GM21515 (cell line): ENCODE measurements around the gene ABCG1.
A peak's percentile ranks its signal among the peaks of the same experiment; 100 is the strongest.
"Not testable (repeated sequence)": the region's sequence is repeated elsewhere in the genome, so short reads cannot be mapped to it uniquely, and the experiment has no call there.

ENCODE experiments used
- ATAC-seq: cut with Tn5 transposase; IDR thresholded peaks from one replicate; pipeline ENCODE4 v1.9.1; 2021; ENCODE audit not compliant: unreplicated experiment

Gene ABCG1

DNA sequence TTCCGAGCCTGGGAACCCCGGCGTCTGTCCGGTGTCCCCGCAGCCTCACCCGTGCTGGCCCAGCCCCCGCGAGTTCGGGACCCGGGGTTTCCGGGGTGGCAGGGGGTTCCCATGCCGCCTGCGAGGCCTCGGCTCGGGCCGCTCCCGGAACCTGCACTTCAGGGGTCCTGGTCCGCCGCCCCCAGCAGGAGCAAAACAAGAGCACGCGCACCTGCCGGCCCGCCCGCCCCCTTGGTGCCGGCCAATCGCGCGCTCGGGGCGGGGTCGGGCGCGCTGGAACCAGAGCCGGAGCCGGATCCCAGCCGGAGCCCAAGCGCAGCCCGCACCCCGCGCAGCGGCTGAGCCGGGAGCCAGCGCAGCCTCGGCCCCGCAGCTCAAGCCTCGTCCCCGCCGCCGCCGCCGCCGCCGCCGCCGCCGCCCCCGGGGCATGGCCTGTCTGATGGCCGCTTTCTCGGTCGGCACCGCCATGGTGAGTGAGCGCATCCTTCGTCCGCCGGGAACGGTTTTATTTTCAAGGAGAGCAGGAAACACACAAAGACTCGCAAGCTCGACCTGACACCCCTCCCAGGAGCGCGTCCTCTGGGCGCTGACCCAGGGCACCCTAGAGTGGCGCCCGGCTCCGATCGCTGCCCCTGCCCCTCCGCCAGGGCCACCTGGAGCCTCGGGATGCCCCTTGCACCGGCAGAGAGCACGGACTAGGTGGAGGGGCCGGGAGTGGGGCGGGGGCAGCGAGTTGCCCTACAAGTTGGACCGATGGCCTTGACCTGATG lies at the start of gene ABCG1:
Gene ABCG1, plus strand, starts transcription at position 305 of the 770 bp plus-strand sequence. Its CDS starts 123 bp downstream, at position 428.
- ATAC-seq: no peak

DNA sequence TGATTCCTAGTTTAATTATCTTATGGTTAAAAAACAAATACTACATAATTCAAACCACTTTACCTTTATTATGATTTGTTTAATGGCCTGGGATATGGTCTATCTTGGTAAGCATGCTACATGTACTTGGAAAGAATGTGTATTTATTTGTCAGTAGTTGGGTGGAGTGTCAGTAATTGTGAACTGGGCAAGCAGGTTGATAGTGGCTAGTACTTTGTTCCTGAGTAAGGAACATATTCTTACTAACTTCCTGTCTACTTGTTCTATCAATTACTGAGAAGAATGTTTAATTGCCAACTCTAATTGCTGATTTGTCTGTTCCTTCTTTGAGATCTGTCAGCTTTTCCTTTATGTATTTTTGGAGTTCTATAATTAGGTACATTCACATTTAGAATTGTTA lies 49.2 kb upstream of the ABCG1 start:
- no peak for ATAC-seq

DNA sequence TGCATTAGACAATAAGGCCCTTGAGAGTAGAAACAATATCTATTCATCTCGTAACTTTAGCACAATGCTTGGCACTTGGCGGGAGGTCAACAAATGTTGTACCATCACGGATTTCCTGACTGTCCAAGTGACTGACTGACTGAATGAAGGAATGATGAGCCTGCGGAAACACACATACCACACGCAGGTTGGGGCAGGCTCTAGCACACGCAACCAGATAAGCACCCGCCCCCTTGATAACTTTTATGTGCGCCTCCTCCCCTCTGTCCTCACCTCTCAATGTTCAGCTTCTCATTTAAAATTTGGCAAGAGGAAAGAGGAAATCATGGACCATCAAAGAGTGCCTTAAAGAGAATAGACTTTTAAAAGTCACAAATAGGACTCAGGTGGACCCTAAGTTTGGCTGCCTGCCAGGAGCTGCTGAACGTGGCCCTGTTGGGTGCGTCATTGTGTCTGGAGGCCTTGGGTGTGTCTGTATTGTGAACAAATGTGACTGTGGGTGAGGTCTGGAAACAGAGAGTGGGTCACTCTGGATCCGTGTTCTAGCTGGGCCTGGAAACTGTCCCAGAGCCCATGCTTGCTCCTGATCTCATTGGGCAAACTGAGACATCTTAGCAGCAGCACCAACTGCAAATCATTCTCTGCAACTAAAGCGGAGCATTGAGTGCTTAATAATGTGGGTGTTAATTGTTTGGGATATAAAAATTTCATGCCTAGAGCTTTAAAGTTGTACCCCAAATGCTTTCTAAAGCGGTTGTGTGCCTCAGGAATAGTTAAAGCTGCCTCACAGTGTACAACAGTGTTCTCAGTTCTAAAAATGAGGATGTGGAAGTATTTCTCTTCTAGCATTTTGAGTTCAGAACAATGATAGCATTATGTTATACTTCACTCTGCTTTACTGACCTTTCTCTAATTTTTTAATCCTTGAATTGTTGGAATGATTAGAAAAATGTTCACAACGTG lies 47.6 kb upstream of the ABCG1 start:
- ATAC-seq: no peak

DNA sequence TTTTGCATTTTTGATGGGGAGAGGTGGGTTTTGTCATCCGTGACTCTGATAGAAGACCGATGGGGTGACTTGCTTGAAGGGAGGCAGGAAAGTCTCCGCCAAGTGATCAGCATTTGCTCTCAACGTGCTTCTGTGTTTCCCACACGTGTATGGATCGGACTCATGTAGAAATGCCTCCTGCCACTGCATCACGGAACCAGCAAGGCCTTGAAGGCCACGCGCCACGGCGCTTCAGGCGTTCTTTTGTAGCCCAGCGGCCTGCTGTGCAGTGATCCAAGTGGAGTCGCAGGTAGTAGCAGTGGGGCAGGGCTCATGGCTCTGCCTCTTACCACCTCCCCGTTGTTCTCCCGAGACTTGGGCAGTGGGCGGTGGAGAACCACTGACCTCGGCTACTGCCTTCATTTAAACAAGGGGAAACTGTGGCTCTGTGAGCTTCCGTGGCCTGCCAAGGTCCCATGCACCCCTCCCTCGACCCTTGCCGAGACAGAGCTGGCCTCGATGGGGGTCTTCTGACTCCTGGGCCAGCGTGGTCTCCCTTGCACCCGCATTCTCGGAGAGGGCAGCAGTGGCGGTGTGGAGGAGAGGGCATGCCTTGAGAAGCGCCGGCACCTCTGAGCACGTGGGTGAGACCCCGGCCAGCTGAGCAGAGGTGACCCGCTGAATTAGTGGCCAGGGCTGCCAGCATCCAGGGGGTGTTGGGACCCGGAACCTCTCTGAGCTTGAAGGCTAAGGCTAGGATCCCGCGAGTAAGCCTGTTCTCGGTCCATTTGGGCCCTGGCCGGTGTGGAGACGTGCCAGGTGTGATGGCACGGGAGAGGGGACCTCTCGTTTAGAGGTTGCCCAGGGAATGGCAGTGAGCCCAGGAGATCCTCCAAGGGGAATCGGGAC lies 46.1 kb upstream of the ABCG1 start:
- no peak for ATAC-seq

DNA sequence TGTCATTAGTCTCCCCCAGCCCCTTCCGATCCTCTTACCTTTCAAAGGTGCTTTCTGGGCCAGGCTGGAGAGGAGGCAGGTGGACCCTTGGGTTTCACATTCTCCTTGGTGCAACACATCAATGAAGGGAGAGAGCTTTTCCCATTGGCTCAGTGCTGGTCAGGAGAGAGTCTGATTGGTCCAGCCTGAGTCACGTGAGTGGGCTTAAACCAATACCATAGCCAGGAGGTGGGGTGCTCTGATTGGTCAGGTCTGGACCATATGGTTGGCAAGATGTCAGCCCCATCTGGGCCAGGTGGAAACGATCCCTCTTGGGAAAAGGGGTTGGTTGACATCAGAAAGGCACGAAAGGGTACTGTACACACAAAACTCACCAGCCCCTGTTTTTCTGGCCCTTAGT lies 44.8 kb upstream of the ABCG1 start:
- no peak for ATAC-seq

DNA sequence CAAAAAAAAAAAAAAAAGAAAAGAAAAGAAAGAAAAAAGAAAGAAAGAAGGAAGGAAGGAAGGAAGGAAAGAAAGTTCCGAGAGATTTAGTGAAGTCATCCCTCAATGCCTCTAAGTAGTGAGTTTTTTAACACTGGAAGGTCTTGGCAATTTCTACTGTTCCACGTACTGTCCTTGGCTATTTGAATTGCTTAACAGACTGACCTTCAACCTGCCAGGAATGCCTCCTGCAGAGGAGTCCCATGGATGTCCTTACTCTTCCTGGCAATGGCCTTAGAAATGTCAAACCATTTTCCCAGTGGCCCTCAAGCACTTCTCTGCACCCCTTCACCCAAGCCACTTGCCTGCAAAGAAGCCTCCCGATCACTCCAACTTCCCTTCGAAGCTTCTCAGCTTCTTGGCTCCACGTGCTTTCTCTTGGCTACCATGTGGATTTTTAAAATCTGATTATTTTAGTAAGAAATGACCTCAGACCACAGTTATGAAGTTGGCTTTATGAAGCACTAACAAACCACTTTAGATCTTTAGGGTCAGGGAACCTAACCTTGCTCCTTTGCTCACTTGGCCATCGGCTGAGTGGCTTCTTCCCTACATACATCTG lies 43.7 kb upstream of the ABCG1 start:
- no peak for ATAC-seq

DNA sequence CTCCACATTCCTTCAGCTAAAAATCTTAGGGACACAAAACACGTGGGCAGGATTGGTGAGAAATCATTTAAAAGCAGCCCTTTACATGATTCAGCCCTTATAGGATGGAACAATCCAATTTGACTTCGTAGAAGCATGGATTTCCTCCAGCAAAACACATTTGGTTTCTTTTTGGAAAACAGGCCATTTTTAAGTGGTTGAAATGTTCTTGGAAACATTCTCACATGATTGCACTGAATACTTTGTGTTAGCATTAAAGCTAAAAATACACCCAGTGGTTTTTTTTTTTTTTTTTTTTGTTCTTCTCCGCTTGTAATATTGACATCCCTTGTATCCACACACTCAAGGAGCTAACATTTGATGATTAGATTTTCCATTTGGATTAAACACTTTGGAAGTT lies 42.1 kb upstream of the ABCG1 start:
- no peak for ATAC-seq

DNA sequence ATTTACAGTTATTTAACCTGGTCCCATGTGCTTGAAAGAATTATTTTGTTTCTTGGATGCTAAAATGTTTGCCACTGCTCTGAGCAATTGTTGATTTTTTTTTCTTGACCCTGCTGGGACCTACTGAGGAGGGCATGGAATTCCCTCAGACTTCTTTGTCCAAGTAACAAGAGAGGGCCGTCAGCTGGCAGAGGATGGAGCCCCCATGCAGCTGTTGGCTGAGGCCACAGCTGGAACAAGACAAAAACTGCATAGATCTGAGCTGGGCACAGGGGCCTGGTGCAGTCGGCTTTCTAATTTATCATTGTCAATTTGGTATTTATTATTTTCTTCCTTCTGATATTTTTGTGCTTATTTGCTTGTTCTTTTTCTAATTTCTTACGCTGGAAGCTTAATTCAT lies 39.6 kb upstream of the ABCG1 start:
- no peak for ATAC-seq

DNA sequence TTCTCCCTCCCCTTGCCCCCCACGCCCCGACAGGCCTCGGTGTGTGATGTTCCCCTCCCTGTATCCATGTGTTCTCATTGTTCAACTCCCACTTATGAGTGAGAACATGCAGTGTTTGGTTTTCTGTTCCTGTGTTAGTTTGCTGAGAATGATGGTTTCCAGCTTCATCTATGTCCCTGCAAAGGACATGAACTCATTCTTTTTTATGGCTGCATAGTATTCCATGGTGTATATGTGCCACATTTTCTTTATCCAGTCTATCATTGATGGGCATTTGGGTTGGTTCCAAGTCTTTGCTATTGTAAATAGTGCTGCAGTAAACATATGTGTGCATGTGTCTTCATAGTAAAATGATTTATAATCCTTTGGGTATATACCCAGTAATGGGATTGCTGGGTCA lies 38.9 kb upstream of the ABCG1 start:
- not testable (repeated sequence) for ATAC-seq

DNA sequence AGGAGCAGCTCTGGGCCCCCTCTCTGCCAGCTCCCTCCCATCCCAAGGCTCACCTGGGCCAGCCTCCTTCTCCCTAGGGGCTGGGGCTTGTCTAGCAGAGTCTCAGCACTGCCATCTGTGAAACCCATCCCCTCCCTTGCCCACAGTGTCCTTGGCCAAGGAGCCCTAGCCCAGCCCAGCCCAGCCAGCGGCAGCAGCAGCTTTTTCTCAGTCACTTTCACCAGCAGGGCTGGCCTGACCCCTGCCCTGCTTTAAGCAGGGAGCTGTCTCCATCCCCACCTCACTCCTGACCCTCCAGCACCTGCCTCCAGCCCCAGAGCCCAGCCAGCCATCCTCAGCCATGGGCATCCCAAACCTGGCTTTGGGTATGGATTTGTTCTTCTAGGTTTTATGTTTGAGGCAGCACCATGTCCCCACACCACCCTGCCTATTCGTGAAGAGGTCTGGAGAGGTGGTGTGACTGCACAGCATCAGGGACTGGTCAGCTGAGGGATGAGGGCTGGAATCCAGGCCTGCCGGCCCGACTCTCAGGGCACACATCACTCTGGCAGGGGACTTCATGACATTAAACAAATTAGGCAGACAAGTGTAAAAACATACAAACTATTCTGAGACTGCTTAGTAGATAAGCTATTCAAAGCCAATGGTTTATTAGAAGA lies 36.1 kb upstream of the ABCG1 start:
- ATAC-seq: no peak

DNA sequence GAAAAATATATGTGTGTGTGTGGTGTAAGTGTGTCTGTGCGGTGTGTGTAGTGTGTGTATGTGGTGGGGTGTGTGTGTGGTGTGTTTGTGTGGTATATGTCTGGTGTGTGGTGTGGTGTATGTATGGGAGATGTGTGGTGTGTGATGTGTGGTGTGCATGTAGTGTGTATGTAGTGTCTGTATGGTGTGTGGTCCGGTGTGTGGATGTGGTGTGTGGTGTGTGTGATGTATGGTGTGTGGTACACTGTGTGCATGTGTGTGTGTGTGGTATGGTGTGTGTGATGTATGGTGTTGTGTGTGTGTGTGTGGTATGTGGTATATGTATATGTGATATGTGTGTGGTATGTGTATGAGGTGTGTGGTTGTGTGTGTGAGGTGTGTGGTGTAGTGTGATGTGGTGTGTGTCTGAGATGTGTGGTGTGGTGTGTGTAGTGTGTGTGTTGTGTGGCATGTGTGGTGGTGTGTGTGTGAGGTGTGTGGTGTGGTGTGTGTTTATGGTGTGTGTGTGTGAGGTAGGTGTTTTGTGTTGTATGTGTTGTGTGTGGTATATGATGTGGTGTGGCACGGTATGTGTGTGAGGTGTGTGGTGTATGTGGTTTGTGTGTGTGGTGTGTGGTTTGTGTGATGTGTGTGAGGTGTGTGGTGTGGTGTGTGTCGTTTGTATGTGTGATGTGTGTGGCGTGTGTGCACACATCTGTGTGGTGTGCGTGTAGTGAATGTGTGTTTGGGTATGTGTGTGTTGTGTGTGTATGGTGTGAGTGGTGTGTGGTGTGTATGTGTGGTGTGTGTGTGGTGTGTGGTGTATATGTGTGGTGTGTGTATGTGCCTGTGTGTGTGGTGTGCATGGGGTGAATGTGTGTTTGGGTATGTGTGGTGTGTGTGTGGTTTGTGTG lies 35.3 kb upstream of the ABCG1 start:
- ATAC-seq: no peak

DNA sequence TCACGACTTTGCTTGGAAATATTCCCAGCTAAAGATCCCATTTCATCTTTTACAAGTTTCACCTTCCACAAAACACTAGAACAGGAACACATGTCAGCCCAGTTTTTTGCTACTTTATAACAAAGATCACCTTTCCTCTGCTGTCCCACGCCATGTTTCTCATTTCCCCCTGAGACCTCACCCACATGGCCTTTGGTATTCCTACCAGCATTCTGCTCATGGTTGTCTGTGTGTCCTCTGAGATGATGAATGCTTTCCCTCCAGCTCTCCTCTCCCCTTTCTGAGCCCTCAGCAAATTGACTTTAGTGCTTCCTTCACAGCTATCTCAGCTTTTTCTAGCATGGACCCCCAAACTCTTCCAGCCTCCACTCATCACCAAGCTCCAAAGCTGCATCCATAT lies 32.3 kb upstream of the ABCG1 start:
- ATAC-seq: no peak

DNA sequence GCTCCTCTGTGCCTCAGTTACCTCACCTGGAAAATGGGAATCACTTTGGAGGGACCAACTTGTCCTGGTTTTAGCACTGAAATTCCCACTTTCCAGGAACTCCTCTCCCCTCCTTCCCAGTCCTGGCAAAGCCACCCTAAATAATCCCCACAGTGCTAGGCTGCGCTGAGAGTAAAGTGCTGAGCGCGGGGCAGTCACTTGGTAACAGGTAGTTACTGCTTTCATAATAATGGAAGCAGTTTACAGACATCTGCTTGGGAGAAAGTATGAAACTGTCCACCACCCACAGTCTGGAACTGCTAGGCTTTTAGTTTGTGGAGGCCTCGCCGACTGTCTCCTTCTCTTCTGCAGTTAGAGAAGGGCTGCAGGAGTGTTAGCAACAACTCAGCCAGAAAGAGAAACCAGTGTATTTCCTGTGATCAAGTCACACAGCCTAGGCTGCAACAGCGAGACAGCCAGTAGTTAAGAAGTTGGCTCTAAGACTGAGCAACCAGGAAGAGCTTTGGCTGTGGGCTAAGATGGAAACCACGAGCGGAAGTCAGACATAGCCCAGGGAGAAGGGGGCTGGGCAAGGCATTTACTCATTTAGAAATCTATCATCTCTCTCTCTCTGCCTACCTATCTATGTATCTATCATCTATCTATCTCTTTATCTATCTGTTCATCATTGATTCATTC lies 30.8 kb upstream of the ABCG1 start:
- peak; percentile 97 for ATAC-seq

DNA sequence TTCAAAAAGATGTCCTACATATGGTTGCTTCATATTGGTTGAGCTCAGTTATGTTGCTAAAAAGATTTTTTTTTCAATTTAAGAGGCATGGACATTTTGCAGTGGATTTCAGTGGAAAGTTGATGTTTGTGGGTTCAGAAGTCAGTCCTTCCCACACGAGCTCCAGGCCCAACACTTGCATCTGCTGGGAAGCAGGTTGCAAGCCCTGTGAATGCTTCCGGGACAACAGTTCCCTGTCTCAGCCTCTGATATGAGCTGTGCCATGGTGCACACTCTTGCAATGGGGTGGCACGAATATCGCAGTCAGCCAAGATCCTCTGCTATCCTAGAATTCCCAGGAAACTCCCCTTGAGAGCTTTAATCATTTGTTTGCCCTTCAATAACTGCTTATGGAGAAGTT lies 30.3 kb upstream of the ABCG1 start:
- ATAC-seq: no peak

DNA sequence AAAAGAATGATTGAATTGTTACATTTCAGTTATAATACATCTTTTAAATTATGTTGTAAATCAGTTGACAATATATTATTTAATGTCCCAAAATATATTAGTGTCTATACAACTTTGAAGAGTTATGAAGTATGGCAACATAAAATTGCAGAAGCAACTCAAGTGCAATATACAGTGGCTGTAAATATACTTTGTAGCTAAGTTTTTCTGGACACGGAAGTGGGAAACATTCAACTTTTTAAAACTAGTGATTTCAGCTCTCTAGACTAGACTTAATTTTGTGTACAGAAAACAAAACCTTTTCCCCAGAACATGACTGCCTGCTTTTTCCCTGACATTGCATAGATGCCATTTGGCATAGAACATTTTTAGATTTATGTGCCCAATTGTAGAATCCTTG lies 29.5 kb upstream of the ABCG1 start:
- ATAC-seq: no peak

DNA sequence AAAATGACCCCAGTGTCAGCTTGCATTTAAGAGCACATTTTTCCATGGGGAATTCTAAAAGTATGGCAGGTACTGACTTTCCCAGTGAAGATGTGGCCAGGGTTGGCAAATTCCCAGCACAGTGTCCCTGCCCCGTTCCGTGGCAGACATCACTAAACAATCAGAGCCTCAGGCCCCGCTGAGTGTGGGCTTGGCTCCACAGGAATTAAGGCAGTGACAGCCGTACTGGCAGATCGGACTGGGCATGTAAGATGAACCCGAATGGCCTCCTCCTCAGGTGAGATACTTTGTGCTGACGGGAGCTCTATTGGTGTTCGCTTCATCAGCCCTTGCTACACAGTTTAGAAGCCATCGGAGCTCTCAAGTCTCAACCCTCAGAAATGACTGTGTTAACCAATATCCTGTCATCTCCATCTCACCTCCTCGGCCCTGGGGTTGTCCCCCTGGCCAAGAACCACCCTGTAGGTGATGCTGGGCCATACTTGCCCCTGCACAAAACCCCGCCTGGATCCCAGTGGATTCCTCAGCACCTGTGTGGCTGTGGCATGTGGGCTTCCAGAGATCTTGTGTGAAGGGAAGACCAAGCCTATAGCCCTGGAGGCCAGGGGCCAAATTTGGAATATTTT lies 29.0 kb upstream of the ABCG1 start:
- no peak for ATAC-seq

DNA sequence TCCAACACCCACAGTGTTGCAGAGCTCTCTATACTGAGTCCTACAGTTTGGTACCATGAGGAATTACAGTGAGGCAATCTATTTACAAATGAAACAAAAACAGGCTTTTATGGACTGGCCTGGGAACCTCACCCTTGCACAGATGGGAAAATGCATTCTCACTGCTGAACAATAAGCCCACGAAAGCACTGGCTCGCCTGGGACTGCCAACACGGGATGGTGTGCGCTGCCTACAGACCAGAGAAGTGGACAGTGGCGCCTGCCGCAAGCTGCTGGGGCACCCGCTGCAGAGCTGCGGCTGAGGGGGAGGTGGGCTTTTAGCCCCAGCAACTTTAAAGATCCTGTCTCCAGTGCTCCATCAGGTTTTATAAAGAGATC lies 28.5 kb upstream of the ABCG1 start:
- no peak for ATAC-seq

DNA sequence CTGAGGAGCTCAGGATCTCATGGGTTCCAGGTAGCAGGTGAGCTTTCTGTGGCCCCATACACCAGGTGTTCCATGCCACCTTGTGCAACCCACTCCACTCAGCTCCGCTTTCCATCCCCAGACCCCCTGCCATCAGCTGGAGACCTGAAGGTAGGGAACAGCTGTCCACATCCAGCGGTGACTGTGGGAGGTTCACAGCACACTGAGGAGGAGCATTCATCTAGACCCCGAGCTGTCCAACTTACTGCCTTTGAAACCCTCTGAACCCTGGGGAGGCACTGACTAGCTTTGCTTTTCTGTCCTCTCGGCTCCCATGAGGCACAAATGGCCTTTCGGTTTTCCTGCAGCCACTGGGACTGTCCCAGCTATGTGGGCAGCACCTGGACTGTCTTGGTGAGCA lies 27.9 kb upstream of the ABCG1 start:
- ATAC-seq: no peak
